GM18867 (cell line): ENCODE measurements around the gene AKT3.

ENCODE experiments used
- ATAC-seq: cut with Tn5 transposase; IDR thresholded peaks from one replicate; pipeline ENCODE4 v1.9.1; 2021; ENCODE audit warnings: mild to moderate bottlenecking, moderate library complexity; ENCODE audit not compliant: unreplicated experiment

Gene AKT3

GRCh38 chr1:243441601-243442000 lies 408.4 kb downstream of the AKT3 start:
- no peak for ATAC-seq

GRCh38 chr1:243440406-243440805 lies 409.6 kb downstream of the AKT3 start:
- no peak for ATAC-seq

GRCh38 chr1:243438815-243439214 lies 411.2 kb downstream of the AKT3 start:
- ATAC-seq = no peak
